GM12878 (cell line): ENCODE measurements around the gene BECN2. TPM values are rescaled to one million over a fixed set of nuclear protein-coding genes. Genes with fewer than 3 reads are reported as not detected.

ENCODE experiments used
- ATAC-seq: fragments of 200-7000 bp; cut with Tn5 transposase; 3 replicates; pipeline ENCODE4 v1.9.1; 2020; ENCODE audit warnings: mild to moderate bottlenecking, moderate library complexity
- BruUV-seq: library from RNA; stranded (reverse); fragments of 400-500 nt; replicated peaks from 2 replicates; lab custom pipeline; 2021; lab: Mats Ljungman, UMichigan
- CTCF ChIA-PET: fragments of 300-600 bp; sonication (Branson Sonifier 250); formaldehyde crosslinking; extraction: SDS; loops from one replicate; lab custom pipeline; 2021; ENCODE audit warnings: inconsistent platforms; lab: Yijun Ruan, JAX
- POLR2A ChIA-PET: fragments of 350-600 bp; formaldehyde crosslinking; extraction: SDS; loops from one replicate; lab custom pipeline; 2021; ENCODE audit warnings: inconsistent platforms; lab: Charles Lee
- RAD21 ChIA-PET: fragments of 300-600 bp; sonication (Branson Sonifier 250); formaldehyde crosslinking; loops from one replicate; lab custom pipeline; 2023; ENCODE audit warnings: antibody characterized with exemption; ENCODE audit not compliant: unreplicated experiment; lab: Charles Lee
- SMC1A ChIA-PET: fragments of 300-600 bp; sonication (Branson Sonifier 250); formaldehyde crosslinking; loops from one replicate; lab custom pipeline; 2023; ENCODE audit not compliant: unreplicated experiment, uncharacterized antibody; lab: Charles Lee
- DNase-seq: peaks from one replicate; pipeline ENCODE4 v3.0.0-alpha.2; 2011; ENCODE audit warnings: low read depth, low spot score
- FAIRE-seq: peaks from 3 replicates; lab custom pipeline; 2011; peaks lifted over from hg19 to GRCh38; lab: Jason Lieb, UNC
- H2AFZ ChIP-seq: 2 replicates; pipeline ENCODE4 v1.6.0; 2011; ENCODE audit warnings: low read depth, low read length, control low read depth; ENCODE audit not compliant: control insufficient read depth
- H3K27ac ChIP-seq: 2 replicates; pipeline ENCODE4 v1.5.1; 2011; ENCODE audit warnings: control low read depth; ENCODE audit not compliant: control insufficient read depth, insufficient read depth
- H3K27me3 ChIP-seq, 2 experiments: replicated peaks in 1 of 2; 2 replicates each; pipeline versions ENCODE4 v1.6.0 to v1.6.1; 2011; ENCODE audit warnings: low read length in 1 of 2; ENCODE audit not compliant: control insufficient read depth in 2 of 2, insufficient read depth in 2 of 2
- H3K36me3 ChIP-seq, 2 experiments: 2 replicates each; pipeline ENCODE4 v1.5.1; 2011; ENCODE audit warnings: low read length in 1 of 2; ENCODE audit not compliant: control insufficient read depth in 2 of 2, insufficient read depth in 2 of 2
- H3K4me1 ChIP-seq: 2 replicates; pipeline ENCODE4 v1.6.1; 2011; ENCODE audit warnings: mild to moderate bottlenecking, low read length, moderate library complexity, mixed read lengths; ENCODE audit not compliant: control insufficient read depth, insufficient read depth
- H3K4me2 ChIP-seq: 2 replicates; pipeline ENCODE4 v1.6.0; 2011; ENCODE audit warnings: control low read depth; ENCODE audit not compliant: control insufficient read depth, insufficient read depth
- H3K4me3 ChIP-seq: fragments of 200-600 bp; sonication (generic); 2 replicates; pipeline ENCODE4 v1.5.1; 2016
- H3K79me2 ChIP-seq: 2 replicates; pipeline ENCODE4 v1.6.0; 2011; ENCODE audit warnings: low read length; ENCODE audit not compliant: control insufficient read depth, insufficient read depth
- H3K9ac ChIP-seq: 2 replicates; pipeline ENCODE4 v1.8.0; 2011; ENCODE audit warnings: low read length, control low read depth, mixed read lengths; ENCODE audit not compliant: control insufficient read depth, insufficient read depth
- H3K9me3 ChIP-seq: replicated peaks from 3 replicates; pipeline ENCODE4 v1.5.1; 2011; ENCODE audit warnings: mild to moderate bottlenecking, low read length; ENCODE audit not compliant: control insufficient read depth, insufficient read depth
- H4K20me1 ChIP-seq: 2 replicates; pipeline ENCODE4 v1.6.0; 2011; ENCODE audit not compliant: control insufficient read depth, insufficient read depth
- EED ChIP-seq: sonication (generic); IDR thresholded peaks from 2 replicates; pipeline ENCODE4 v1.6.1; 2016; ENCODE audit warnings: antibody characterized with exemption, low read depth
- ESRRA ChIP-seq: IDR thresholded peaks from 2 replicates; pipeline ENCODE4 v1.6.1; 2012; ENCODE audit warnings: mild to moderate bottlenecking, low read length, improper control_type of control experiment
- HSF1 ChIP-seq: fragments of 150-350 bp; IDR thresholded peaks from 2 replicates; pipeline ENCODE4 v1.6.1; 2014; ENCODE audit warnings: mild to moderate bottlenecking, low read depth, low read length
- JUND ChIP-seq: IDR thresholded peaks from 2 replicates; pipeline ENCODE4 v1.6.1; 2012; ENCODE audit warnings: low read depth, mild to moderate bottlenecking, low read length, improper control_type of control experiment, moderate library complexity
- NR2F1 ChIP-seq: fragments of 450-650 bp; conservative IDR thresholded peaks from 2 replicates; pipeline ENCODE4 v1.6.1; 2017; ENCODE audit warnings: mild to moderate bottlenecking
- SMAD1 ChIP-seq: fragments of 450-650 bp; IDR thresholded peaks from 2 replicates; pipeline ENCODE4 v1.6.1; 2018; ENCODE audit warnings: mild to moderate bottlenecking, low read depth; ENCODE audit not compliant: partially characterized antibody
- SPI1 ChIP-seq: IDR thresholded peaks from 2 replicates; pipeline ENCODE4 v1.6.1; 2011; ENCODE audit warnings: low read depth, mild to moderate bottlenecking, low read length, moderate library complexity, borderline replicate concordance; ENCODE audit not compliant: insufficient read depth
- TAF1 ChIP-seq: IDR thresholded peaks from 2 replicates; pipeline ENCODE4 v1.6.1; 2011; ENCODE audit warnings: mild to moderate bottlenecking, low read depth, low read length, borderline replicate concordance
- TBL1XR1 ChIP-seq: IDR thresholded peaks from 2 replicates; pipeline ENCODE4 v1.6.1; 2012; ENCODE audit warnings: low read depth, low read length, improper control_type of control experiment
- TCF3 ChIP-seq: IDR thresholded peaks from 2 replicates; pipeline ENCODE4 v1.6.1; 2012; ENCODE audit warnings: low read depth, mild to moderate bottlenecking, low read length, borderline replicate concordance; ENCODE audit not compliant: insufficient read depth
- USF1 ChIP-seq: IDR thresholded peaks from 2 replicates; pipeline ENCODE4 v1.6.1; 2011; ENCODE audit warnings: borderline replicate concordance, low read depth, mild to moderate bottlenecking, moderate library complexity, mixed read lengths, low read length; ENCODE audit not compliant: insufficient read depth; ENCODE audit errors: extremely low read length
- WGBS: methylation state at CpG from one replicate; pipeline ENCODE4 v1.1.6; 2016; ENCODE audit warnings: low lambda C conversion rate; ENCODE audit not compliant: insufficient replicate concordance, insufficient coverage; ENCODE audit errors: missing lambda C conversion rate; 5-methylcytosine and 5-hydroxymethylcytosine counted together
- in situ Hi-C: fragments of 300-500 bp; cut with MboI; formaldehyde crosslinking; loops from 9 replicates; pipeline ENCODE4 v1.14.3; 2018; ENCODE audit warnings: mixed read lengths
- intact Hi-C: fragments of 100-400 bp; cut with micrococcal nuclease; formaldehyde crosslinking; loops from one replicate; pipeline ENCODE4 v1.14.2; 2022; ENCODE audit not compliant: unreplicated experiment
- polyA plus RNA-seq, 11 experiments: library from polyadenylated mRNA; depleted of rRNA in 4 of 11; unstranded in 6 of 11; stranded (reverse) in 5 of 11; fragments of >200 nt; fragmentation: Nextera tagmentation in 4 of 11; fragmentation: Illumina TruSeq in 1 of 11; extraction: Ambion mirVana in 4 of 11; extraction: Trizol in 1 of 11; gene quantifications; 1 replicate in 1 of 11; 2 replicates in 10 of 11; pipeline versions ENCODE4 v1.2.1 to v1.2.3, GENCODE V29; 2011 to 2016; ENCODE audit warnings: inconsistent platforms in 2 of 11, missing spikeins in 2 of 11, low read depth in 1 of 11
- total RNA-seq, 4 experiments: library from RNA; depleted of rRNA in 3 of 4; stranded (reverse); fragments of >200 nt in 3 of 4; fragmentation: Illumina TruSeq in 1 of 4; extraction: Trizol in 1 of 4; gene quantifications; 2 replicates each; pipeline versions ENCODE4 v1.2.1 to v1.2.3, GENCODE V29; 2013 to 2021

Gene BECN2
- total and polyA plus RNA-seq, 10 of the 15 experiments (the other 5 are each of a cell fraction or from before 2014, with no cell fraction given): not detected

- ChIA-PET CTCF (no interaction called here), POLR2A (no interaction called here), SMC1A (no interaction called here), RAD21 (no interaction called here)
- DNase-seq (no peak), ATAC-seq (no peak), FAIRE-seq (no peak)
- no peak overlapping the region for H3K9ac ChIP-seq
- BruUV-seq: no TSS peak
- H3K36me3 ChIP-seq: no peaks in the 10 kb centered on the region
- in situ Hi-C loops: no loop called here
- H3K79me2 ChIP-seq: no peaks in the 10 kb centered on the region
- intact Hi-C loops: no loop called here
- H3K9me3 ChIP-seq: no peaks in the 10 kb centered on the region
- no peaks in the 10 kb centered on the region for H4K20me1 ChIP-seq
- H2AFZ ChIP-seq: no peak overlapping the region
- no peaks in the 10 kb centered on the region for H3K4me1 ChIP-seq
- TF ChIP-seq NR2F1 (no peak), ESRRA (no peak), TCF3 (no peak), SPI1 (no peak), USF1 (no peak), TAF1 (no peak), TBL1XR1 (no peak), EED (no peak), JUND (no peak), HSF1 (no peak), SMAD1 (no peak)
- H3K27me3 ChIP-seq: no peaks in the 10 kb centered on the region
- WGBS: 76% methylated on average over 5 of the region's 5 CpGs
- H3K27ac ChIP-seq: no peak overlapping the region
- H3K4me3 ChIP-seq: no peak overlapping the region
- H3K4me2 ChIP-seq: no peak overlapping the region
Observed at GRCh38 chr1:241918879-241919278, 38.7 kb upstream of the BECN2 start.
